MM.1S (cell line): ENCODE data around the gene OR1S2.
"Not testable (repeated sequence)": the region's sequence is repeated elsewhere in the genome, so short reads cannot be mapped to it uniquely, and the experiment has no call there.

Experiments
- CTCF ChIP-seq: fragments of 300-600 bp; sonication (generic); IDR thresholded peaks from 2 replicates; pipeline ENCODE4 v1.5.1; 2016; ENCODE audit warnings: antibody characterized with exemption, low read length, mixed read lengths
- EZH2 ChIP-seq: fragments of 300-600 bp; sonication (generic); optimal IDR thresholded peaks from 2 replicates; pipeline ENCODE3; 2017; ENCODE audit warnings: low read depth, mild to moderate bottlenecking, antibody characterized with exemption, low read length, mixed read lengths
- EZH2phosphoT487 ChIP-seq: fragments of 300-600 bp; sonication (generic); IDR thresholded peaks from 2 replicates; pipeline ENCODE4 v1.6.1; 2018; ENCODE audit warnings: antibody characterized with exemption, low read length

GRCh38 chr11:58212420-58212819 is 8.5 kb upstream of the OR1S2 start, which contains the start of gene OR1S1:
- not testable (repeated sequence) for TF ChIP-seq CTCF, EZH2, EZH2phosphoT487
